ENCODE measurements around the gene C1orf53. TPM values are rescaled to one million over a fixed set of nuclear protein-coding genes. Genes with fewer than 3 reads are reported as not detected.

C1orf53 gene
- total RNA-seq, 1 experiment from 2014 or later, result 7.2 TPM

GRCh38 chr1:197908716-197909220, 6.3 kb downstream of the C1orf53 start:
- CTCF ChIA-PET, result interaction anchor here (1.6 kb wide), 1 partner anchor 294 kb away, joined by 4 read pairs; no protein-coding TSS in a partner anchor
- peaks cover 5% of the 10 kb centered on the region for H3K4me1 ChIP-seq (ENCODE audit: control insufficient read depth, insufficient read depth, low read length)
- no peak for TF ChIP-seq POLR2AphosphoS5 (IDR thresholded peaks at IDR 0.05; ENCODE audit: low read depth, low read length)
- TF ChIP-seq, protein P1, sequence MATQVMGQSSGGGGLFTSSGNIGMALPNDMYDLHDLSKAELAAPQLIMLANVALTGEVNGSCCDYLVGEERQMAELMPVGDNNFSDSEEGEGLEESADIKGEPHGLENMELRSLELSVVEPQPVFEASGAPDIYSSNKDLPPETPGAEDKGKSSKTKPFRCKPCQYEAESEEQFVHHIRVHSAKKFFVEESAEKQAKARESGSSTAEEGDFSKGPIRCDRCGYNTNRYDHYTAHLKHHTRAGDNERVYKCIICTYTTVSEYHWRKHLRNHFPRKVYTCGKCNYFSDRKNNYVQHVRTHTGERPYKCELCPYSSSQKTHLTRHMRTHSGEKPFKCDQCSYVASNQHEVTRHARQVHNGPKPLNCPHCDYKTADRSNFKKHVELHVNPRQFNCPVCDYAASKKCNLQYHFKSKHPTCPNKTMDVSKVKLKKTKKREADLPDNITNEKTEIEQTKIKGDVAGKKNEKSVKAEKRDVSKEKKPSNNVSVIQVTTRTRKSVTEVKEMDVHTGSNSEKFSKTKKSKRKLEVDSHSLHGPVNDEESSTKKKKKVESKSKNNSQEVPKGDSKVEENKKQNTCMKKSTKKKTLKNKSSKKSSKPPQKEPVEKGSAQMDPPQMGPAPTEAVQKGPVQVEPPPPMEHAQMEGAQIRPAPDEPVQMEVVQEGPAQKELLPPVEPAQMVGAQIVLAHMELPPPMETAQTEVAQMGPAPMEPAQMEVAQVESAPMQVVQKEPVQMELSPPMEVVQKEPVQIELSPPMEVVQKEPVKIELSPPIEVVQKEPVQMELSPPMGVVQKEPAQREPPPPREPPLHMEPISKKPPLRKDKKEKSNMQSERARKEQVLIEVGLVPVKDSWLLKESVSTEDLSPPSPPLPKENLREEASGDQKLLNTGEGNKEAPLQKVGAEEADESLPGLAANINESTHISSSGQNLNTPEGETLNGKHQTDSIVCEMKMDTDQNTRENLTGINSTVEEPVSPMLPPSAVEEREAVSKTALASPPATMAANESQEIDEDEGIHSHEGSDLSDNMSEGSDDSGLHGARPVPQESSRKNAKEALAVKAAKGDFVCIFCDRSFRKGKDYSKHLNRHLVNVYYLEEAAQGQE (IDR thresholded peaks at IDR 0.05; ENCODE audit: insufficient read depth in 1 of 2, low read depth in 2 of 2, low read length in 1 of 2), result no peak
- TF ChIP-seq TCF7L2 (IDR thresholded peaks at IDR 0.05; ENCODE audit: low read depth, low read length), result no peak
- TF ChIP-seq SIN3A (IDR thresholded peaks at IDR 0.05; ENCODE audit: borderline replicate concordance, insufficient read depth, low read depth, low read length), result no peak
- TF ChIP-seq, protein P2, sequence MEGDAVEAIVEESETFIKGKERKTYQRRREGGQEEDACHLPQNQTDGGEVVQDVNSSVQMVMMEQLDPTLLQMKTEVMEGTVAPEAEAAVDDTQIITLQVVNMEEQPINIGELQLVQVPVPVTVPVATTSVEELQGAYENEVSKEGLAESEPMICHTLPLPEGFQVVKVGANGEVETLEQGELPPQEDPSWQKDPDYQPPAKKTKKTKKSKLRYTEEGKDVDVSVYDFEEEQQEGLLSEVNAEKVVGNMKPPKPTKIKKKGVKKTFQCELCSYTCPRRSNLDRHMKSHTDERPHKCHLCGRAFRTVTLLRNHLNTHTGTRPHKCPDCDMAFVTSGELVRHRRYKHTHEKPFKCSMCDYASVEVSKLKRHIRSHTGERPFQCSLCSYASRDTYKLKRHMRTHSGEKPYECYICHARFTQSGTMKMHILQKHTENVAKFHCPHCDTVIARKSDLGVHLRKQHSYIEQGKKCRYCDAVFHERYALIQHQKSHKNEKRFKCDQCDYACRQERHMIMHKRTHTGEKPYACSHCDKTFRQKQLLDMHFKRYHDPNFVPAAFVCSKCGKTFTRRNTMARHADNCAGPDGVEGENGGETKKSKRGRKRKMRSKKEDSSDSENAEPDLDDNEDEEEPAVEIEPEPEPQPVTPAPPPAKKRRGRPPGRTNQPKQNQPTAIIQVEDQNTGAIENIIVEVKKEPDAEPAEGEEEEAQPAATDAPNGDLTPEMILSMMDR (IDR thresholded peaks at IDR 0.05), result no peak
- ATAC-seq (no peak), DNase-seq (ENCODE audit: low read depth, low spot score) (no peak)
- POLR2A ChIA-PET, result no interaction called here
- H3K36me3 ChIP-seq (ENCODE audit: control insufficient read depth, insufficient read depth, low read length), result no peaks in the 10 kb centered on the region
- in situ Hi-C loops (cut with HindIII; ENCODE audit: low pct_unique_long_range_greater_than_20kb, low sequenced_read_pairs) (no loop called here), intact Hi-C loops (cut with micrococcal nuclease; ENCODE audit: unreplicated experiment) (no loop called here)
- no peaks in the 10 kb centered on the region for H3K9me3 ChIP-seq (ENCODE audit: control insufficient read depth, insufficient read depth, low read depth, low read length)
- BruUV-seq (replicated peaks), result no TSS peak
- peaks cover 37% of the 10 kb centered on the region for H3K27me3 ChIP-seq (ENCODE audit: control insufficient read depth, insufficient read depth, low read length)
- no peak overlapping the region for H3K27ac ChIP-seq (ENCODE audit: low read length)
- H3K4me3 ChIP-seq (ENCODE audit: low read depth in 2 of 2, low read length in 2 of 2), result no peak overlapping the region

DNA sequence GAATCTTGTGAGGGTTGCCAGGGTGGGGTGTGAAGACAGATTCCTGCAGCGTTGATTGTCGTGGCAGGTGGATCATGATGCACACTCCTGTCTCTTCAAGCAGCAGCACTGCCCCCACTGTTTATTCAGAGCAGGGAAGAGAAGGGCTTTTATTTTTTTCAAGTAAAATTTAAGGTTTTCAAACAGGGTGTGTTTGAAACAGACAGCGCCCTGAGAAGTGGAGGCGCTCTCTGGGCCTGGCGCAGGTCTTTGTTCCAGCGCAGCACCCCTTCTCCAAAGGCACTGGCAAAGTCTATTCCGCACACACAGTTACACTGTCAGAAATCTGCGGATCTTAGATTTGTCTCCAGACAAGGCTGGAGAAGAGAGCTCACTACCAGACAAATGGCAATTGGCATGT, 7.0 kb downstream of the C1orf53 start:
- Histone ChIP-seq H3K36me3 (ENCODE audit: control insufficient read depth, insufficient read depth, low read length) (no peaks in the 10 kb centered on the region), H3K4me1 (ENCODE audit: control insufficient read depth, insufficient read depth, low read length) (peaks cover 5% of the 10 kb centered on the region), H3K4me3 (ENCODE audit: low read depth in 2 of 2, low read length in 2 of 2) (no peak overlapping the region), H3K27me3 (ENCODE audit: control insufficient read depth, insufficient read depth, low read length) (peaks cover 37% of the 10 kb centered on the region), H3K9me3 (ENCODE audit: control insufficient read depth, insufficient read depth, low read depth, low read length) (no peaks in the 10 kb centered on the region), H3K27ac (ENCODE audit: low read length) (no peak overlapping the region)
- ATAC-seq (no peak), DNase-seq (ENCODE audit: low read depth, low spot score) (no peak)
- TF ChIP-seq, protein P1 (IDR thresholded peaks at IDR 0.05; ENCODE audit: insufficient read depth in 1 of 2, low read depth in 2 of 2, low read length in 1 of 2), result no peak
- TF ChIP-seq TCF7L2 (IDR thresholded peaks at IDR 0.05; ENCODE audit: low read depth, low read length), result no peak
- no peak for TF ChIP-seq SIN3A (IDR thresholded peaks at IDR 0.05; ENCODE audit: borderline replicate concordance, insufficient read depth, low read depth, low read length)
- TF ChIP-seq POLR2AphosphoS5 (IDR thresholded peaks at IDR 0.05; ENCODE audit: low read depth, low read length), result no peak
- TF ChIP-seq, protein P2 (IDR thresholded peaks at IDR 0.05), result no peak
- intact Hi-C loops (cut with micrococcal nuclease; ENCODE audit: unreplicated experiment) (no loop called here), in situ Hi-C loops (cut with HindIII; ENCODE audit: low pct_unique_long_range_greater_than_20kb, low sequenced_read_pairs) (no loop called here)
- no TSS peak for BruUV-seq (replicated peaks)
- POLR2A ChIA-PET, result no interaction called here
- CTCF ChIA-PET, result no interaction called here
